Measurements from ENCODE around the gene MB.
"Not testable (repeated sequence)": the region's sequence is repeated elsewhere in the genome, so short reads cannot be mapped to it uniquely, and the experiment has no call there.

MB gene

DNA sequence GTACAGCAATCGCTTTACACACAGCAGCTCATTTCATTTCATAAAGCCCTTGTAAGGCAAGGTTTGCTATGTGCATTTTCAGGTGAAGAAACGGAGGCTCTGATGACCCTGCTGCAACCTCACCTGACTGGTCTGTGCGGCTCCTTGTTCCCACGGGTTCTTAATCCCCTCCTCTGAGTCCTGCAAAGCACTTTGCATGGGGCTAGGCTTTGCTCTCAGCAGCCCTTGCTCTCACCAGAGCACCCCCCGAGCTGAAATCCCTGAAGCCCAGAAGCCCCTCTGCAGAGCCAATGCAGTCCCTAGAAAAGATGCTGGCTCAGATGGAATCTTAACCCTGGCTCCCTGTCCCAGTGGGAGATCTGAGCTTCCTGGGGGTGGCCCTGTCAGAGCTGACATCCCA is 20.1 kb upstream of the MB start:
- no peak for DNase-seq

DNA sequence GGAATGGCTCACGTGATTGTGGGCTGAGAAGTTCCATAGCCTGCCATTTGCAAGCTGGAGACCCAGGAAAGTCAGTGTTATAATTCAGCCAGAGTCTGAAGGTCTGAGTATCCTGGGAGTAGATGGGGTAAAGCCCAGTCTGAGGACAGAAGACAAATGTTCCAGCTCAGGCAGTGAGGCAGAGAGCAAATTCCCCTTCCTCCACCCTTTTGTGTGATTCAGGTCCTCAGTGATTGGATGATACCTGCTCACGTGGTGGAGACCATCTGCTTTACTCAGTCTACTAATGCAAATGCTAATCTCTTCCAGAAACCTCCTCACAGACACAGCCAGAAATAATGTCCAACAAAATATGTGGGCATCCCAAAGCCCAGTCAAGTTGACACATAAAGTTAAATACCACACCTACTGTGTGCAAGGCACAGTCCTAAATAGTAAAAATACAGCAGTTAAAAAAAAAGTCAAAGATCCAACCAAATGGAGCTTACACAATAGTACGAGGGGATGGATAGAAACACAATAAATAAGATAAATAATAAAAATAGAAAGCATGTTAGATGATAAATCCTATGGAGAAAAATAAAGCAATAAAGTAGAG is 17.9 kb upstream of the MB start:
- DNase-seq: peak in 1 of 2 experiments; percentile 6

DNA sequence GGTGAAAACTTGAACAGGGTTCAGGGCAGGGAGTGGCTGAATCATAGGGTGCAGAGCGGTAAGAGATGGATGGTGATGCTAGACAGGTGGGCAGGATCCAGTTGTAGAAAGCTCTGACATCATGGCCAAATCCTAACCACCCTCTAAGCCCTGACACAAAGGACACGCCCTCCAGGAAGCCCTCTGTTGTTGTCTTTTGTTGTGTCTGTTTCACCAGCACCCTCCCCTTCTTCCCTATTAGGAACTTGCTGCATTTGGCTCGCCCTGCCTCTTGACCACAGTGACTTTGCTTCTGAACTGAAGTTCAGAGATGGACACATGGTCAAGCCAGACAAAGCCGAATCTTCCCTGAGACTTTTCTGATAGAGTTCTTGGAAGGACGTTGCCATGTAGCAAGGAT is 16.9 kb upstream of the MB start:
- DNase-seq: no peak

DNA sequence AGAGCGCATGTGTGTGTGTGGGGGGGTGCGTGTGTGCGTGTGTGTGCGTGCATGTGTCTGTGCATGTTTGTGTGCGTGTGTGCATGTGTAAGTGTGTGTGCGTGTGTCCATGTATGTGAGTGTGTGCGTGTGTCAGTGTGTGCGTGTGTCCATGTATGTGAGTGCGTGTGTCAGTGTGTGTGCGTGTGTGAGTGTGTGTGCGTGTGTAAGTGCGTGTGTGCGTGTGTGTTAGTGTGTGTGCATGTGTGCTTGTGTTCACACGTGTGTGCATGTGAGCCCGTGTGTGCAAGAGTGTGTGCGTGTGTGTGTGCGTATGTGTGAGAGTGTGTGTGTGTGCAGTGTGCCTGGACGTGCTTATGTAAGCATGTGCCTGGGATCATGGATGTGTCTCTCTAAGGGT is 16.4 kb upstream of the MB start:
- DNase-seq: no peak

DNA sequence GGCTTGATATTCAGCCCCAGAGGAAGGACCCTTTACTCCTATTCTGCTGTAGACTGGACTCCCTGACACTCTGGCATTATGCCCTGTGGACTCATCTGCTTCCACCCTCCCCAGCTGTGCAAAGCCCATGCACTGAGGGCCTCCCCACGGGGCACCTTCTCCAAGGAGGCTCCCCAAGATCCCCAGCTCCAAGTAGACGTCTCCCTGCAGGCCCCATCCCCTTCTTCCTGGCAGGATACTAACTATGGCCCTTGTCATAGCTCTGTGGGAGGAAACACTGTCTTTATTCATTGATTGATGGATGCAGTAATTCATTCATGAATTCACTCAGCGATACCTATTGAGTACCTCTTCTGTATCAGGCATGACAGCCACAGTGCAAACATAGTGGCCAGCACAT is 15.8 kb upstream of the MB start:
- no peak for DNase-seq

DNA sequence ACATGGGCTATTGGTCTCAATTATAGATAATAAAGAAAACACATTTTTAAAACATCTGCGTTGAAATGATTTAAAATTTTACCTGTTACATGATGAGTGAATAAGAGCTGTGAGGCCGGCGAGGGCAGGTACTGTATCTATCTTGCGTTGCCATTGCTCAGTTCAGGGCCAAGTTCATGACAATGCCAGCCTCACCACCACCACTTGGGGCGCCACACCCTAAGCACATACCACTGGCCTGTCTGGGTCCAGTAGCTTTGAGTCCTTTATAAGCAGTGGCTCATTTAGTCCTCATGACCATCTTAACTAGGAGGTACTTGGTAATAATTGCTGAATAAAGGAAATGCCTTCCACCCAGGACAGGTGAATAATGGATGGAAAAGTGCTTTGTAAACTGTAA is 14.5 kb upstream of the MB start:
- peak; percentile 27 to 57 for DNase-seq

DNA sequence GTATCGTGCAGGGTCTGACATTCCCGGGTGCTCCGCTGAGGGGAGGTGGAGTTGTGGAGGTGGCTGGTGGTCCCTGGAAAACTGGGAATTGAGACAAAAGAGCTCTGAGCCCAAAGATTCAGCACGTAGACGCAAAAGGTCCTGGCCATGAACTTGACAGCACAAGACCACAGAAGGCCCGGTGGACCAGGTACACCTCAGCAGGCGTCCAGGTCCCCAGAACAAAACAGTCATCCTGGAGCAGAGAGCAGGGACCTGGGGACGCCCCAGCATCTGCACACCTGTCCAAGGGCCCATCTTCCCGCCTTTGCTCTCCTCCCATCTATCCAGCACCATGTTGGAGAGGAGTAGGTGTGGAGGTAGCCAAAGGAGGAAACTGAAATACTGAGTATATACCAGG is 13.8 kb upstream of the MB start:
- DNase-seq: no peak

DNA sequence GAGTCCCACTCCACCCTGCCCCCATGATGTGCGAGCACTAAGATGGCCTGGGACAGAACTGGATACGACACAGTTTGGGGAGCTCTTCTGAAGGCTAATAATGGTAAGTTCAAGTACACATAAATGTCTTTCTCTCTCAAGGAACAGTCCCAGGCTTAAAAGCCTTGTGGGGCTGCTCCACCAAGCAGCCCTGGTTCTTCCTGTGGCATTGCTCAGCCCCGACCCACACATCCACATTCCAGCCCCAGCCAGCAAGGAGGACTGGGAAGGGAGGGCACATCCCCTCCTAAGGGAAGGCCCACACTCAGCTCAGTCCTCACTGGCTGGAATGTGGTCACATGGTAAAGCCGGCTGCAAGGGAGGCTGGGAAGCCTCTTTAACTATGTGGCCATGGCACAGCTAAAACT is 13.3 kb upstream of the MB start:
- DNase-seq: no peak

DNA sequence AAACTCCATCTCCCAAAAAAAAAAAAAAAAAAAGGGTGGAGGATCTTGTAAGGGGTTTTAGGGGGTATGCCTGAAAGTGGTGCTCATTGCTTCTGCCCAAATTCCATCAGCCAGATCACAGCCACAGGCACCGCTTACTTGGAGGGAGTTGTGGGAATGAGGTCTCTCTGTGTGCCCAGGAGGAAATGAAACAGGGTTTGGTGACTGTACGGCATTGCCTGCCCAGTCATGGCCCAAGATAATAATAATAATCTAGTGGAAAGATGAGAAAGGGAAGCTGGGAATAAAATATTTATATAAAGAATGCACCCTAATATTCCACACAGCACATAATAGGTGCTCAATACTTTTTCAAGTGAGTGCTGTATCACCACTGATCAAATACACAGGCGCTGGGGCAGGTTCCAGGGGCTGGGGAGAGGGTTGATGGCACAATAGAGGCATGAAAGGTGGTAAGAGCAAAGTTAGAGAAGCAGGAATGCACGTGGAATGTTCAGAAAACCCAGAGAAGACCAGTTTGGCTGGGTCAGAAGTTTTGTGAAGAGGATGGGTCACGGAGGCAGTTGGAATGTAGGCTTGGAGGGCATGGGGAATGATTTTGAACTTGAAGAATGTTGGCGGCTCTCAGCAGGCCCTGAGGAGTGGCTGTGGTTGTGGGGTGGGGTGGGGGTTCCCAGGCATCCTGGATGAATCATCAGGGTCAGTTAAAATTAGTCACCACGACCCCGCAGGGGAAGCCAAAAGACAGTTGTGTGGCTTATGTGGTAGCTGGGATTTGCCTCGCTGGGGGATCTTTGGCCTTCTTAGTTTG is 12.5 kb upstream of the MB start:
- DNase-seq: no peak

DNA sequence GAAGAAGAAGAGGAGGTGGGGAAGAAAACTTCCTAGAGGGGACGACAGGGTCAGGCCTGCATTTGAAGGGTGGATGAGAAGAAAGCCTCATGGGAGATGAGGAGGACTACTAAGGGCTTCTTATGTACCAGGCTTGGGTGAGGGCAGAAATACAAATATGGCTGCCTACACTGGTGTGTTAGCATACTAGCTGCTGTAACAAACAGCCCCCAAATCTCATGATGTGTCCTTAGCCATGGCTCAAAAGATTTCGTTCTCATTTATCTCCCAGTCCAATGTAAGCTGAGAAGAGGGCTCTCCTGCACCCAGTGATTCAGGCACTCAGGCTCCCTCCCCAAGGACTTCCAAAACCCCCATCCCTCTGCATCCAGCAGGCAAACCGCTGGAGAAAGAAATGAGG is 11.6 kb upstream of the MB start:
- no peak for DNase-seq

DNA sequence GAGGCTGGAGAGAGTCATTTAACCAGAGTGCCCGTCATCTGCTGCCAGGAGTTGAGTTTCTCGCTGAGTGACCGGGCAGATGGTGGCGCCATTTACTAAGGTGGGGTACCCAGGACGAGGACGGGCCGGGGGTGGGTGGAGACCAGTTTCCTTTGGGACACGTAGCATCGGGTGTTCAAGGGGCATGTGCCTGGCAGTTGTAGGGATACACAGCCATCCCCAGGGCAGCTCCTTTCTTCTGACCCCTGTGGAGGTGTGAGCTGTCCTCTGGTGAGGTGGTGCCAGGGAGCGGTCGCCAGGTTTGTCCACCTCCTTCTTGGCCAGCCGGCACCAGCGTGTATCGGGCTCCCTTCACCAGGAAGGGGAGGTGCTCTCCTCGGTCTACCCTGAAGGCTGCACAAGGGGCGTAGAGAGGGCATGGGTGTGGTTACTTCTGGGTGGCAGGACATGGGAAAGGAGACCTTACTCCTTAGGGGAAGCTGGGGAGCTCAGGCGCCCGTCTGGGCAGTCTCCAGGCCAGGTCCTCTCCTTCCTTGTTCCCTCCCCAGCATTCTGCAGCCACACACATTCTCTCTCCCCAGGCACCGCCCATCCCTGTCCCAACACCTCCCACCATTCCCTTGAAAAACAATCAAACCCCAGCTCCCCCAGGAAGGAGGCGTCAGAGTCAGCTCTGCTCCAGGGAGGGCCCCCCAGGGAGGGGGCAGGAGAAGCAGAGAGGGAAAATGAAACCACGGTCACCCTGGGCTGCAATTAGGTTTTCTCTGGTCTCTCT is 10.3 kb upstream of the MB start:
- DNase-seq: peak; percentile 37 to 80

DNA sequence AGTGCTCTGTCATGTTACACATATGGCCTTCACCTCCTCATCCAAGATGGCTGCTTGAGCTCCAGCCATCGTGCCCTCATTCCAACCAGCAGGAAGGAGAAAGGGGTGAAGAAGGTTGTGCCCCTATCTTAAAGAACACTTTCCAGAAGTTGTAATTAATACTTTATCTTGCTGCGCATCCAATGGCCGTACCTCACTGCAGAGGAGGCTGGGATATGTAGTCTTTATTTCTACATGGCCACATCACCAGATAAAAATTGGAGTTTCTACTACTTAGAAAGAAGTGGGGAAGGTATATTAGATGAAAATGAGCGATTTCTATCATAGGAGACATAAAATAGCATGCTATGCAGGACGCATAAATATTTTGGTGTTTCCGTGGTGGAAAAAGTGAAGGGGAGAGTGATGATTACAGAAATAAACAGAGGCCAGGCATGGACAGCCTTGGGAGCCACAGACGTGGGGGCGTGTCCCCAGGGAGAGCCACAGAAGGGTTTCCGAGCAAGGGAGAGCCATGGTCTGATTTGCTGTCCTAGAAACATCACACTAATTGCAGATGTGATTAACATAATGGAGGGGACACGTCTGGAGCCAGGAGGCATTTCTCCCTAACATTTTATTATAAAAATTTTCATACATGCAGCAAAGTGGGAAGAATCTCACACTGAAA is 8.8 kb upstream of the MB start:
- DNase-seq: no peak

DNA sequence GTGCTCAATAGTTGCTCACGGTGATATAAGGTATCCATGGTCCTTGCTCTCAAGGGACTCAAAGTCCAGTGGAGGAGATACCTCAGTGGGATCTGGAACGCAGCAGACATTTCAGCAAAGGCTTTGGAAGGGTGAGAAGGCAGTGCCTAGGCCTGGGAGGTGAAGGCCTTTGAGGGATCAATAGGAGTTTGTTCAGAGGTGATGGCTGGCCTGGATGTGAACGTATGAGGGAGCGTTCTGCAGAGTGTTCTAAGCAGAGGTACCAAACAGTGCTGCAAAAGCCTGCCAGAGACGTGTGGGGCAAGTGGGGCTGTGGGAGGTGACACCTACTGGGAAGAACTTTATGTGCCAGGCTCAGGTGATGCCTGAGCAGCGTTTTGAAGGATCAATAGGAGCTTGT is 7.4 kb upstream of the MB start:
- DNase-seq: no peak

DNA sequence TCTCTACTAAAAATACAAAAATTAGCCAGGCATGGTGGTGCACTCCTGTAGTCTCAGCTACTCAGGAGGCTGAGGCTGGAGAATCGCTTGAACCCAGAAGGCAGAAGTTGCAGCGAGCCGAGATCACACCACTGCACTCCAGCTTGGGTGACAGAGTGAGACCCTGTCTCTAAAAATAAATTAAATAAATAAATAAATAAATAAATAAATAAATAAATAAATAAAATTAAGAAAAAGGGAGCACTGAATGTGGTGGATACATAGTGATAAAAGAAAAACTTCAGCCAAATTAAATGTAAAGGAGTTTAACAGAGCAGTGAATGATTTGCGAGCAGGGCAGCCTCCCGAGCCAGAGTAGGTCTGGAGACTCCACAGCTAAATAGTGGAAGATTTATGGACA is 6.8 kb upstream of the MB start:
- not testable (repeated sequence) for DNase-seq

DNA sequence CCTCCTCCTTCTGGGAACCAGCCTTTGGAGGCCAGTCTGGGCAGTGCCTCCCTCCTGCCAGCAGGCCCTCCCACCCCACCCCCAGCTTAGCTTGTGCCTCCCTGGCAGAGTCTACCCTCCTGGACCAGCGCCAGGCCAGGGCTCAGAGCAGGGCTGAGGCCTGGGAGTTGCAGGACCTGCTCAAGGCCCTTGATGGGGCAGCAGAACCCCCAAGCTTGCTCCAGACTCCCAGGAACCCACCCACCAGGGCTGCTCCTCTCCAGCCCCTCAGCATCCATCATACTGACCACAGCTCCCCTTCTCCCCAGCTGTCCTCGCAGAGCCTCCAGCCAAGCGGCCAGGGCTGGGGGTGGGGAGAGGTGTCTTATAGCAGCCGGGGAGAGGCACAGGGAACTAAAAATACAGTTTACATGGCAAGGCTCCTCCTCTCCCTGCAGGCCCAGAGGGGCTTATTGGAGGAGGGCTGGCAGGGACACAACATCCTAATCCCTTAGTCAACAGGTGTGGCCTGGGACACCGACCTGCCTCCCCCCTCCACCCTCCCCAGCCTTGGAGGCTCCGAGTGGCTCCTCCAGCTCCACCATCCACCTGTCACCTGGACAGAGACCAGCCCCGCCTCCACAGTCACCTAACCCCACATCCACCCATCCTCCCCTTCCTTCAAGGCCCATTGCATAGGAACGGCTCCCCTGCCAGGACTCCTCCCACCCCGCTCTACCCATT is 5.2 kb upstream of the MB start:
- peak in 1 of 2 experiments; percentile 44 for DNase-seq

DNA sequence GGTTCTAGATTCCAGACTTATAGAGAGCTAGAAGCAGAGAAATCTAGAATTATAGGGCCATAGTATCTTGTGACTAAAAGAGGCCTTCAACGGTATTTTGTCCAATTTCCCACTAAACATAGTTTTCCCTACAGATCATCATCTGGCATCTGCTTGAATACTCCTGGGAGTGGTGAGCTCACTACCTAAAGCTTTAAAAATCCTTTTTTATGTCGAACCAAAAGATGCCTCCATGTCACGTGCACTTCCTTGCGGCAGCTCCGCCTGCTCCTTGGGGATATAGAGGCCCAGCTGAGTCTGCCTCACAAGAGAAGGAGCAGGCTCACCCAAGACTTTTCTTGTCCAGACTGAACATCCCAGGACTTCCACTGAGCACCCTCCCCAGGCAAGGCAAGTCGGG is 4.3 kb upstream of the MB start:
- no peak for DNase-seq

DNA sequence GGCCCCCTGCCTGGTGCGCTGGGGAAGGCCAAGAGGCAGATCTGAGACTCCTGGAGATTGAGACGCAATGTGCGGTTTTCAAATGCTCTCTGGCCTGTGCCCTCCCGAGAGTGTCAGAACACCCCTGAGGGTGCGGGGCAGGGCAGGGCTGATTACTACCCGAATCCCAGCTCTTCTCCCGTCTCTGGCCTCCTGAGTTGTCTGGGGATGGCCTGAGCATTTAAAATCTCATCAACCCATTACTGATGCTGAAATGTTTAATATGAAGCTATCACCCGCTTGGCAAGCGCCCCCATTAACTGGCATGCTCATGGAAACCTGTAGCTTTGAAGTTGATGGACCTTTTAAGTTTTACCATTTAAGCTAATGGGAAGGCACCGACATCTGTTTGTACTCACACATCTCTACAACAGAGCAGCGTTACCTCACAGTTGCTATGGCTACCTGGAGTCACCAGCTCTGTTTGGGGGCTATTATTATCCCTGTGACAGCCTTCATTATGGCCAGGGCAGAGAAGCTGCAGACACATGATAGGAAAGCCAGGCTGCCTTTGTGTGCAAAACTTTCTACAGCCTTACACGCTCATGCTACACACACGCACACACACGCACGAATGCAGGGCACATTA is 3.6 kb upstream of the MB start:
- no peak for DNase-seq

DNA sequence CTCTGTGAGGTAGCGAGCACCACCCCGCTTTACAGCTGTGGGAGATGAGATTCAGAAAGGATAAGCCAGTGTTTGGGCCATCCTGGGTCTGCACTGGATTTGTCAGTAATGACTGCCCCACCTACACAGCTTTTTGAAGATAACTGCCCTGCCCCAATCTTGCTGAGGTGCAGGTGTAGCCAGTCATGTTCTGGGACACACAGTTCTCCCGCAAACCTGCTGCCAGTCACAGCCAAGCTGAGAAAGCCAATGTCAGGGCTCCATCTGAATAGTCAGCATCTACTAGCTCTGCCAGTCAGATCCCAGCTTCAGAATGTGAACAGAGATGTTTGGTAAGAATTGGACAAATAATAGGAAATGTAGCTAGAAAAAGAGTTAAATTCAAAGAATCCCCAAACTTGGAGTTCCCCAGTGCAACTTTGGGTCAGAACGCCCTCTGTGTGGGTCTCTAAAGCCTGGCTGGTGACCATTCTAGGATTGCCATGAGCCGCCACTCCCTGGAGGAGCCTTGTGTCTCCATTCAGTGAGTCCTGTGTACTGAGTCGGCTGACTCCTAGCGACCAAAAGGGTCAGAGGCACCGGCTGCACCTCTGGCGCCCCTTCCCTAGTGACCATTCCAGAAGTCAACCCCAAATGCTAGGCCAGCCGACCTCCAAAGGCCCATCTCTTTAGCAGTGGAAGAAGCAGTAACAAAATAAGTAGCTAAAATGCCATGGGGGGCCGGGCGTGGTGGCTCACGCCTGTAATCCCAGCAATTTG is 2.4 kb upstream of the MB start:
- DNase-seq: no peak

DNA sequence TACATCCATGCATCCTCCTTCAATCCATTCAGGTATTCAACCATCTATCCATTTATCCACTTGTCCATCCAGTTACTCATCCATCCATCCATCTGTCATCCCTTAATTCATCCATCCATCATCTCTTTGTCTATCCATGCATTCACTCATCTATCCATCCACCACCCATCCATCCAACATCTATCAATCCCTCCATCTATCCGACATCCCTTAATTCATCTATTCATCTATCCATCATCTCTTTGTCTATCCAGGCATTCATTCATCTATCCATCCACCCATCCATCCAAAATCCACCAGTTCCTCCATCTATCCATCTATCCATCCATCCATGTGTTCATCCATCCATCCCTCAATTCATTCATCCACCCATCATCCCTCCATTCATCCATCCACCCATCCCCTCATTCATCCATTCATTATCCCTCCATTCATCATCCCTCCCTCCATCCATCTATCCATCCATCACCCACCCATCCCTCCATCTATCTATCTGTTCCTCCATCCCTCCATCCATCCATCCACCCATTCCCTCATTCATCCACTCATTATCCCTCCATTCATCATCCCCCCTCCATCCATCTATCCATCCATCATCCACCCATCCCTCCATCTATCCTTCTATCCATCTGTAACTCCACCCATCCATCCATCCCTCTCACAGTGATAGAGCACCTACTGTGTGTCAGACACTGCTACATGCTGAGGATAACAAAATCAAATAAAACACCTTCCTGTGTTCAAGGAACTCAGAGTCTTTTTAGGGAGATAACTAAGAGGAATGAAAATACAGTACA is 1.5 kb upstream of the MB start:
- DNase-seq: no peak

DNA sequence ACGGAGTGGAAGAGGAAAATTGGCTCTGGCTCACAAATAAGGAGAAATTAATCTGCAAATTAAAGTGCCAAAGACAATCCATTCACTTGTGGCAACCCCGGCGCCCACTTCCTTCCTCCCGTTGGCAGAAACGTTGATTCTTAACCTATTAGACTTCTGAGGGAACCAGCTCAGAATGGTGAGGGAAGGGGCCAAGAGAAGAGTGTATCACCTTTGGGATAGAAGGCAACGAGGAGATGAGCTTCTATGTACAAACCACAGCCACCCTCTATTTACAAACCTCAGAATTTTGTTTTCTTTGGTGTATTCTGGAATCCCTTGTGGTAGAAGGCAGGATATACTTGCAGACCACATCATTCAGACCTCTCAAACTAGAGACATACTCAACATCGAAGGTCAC is 1.1 kb downstream of the MB start:
- DNase-seq: no peak

DNA sequence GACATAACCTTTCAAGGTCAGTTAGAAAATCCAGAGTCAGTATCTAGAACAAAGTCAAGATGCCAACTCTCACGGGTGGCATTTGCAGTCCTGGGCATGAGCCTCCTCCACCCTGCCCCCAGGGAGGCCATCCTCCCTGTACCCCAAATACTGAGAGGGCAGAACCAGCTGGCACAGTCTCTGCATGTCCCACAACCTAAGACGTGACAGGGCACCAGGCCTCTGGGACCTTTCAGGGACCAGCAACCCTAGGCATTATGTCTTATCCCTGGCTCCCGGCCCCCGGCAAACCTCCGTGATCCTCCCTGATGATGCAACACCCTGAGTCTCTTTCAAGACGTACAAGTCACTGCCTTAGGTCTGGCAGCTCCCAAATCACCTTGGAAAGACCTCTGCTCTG is 2.0 kb downstream of the MB start:
- no peak for DNase-seq

Data from NCI-H526 (cell line).